NCI-H146 treated with DMSO at 0.1 percent for 48 hours (cell line): ENCODE results near the gene CORO1C.

Source experiments
- DNase-seq: peaks from one replicate; lab custom pipeline; 2025; ENCODE audit not compliant: unreplicated experiment; lab: John Stamatoyannopoulos, UW

Gene CORO1C

DNA sequence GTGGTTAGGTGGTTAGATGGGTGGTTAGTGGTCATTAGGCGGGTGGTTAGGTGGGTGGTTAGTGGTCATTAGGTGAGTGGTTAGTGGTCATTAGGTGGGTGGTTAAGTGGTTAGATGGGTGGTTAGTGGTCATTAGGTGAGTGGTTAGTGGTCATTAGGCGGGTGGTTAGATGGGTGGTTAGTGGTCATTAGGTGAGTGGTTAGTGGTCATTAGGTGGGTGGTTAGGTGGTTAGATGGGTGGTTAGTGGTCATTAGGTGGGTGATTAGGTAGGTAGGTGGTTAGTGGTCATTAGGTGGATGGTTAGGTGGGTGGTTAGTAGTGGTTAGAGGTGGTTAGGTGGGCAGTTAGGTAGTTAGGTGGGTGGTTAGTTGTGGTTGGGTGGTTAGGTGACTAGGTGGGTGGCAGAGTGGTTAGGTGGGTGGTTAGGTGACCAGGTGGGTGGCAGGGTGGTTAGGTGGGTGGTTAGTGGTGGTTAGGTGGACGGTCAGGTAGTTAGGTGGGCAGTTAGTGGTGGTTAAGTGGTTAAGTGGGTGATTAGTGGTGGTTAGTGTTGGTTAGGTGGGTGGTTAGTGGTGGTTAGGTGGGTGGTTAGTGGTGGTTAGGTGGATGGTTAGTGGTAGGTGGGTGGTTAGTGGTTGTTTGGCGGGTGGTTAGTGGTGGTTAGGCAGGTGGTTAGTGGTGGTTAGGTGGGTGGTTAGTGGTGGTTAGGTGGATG, 125.5 kb downstream of the CORO1C start:
- DNase-seq, result no peak

DNA sequence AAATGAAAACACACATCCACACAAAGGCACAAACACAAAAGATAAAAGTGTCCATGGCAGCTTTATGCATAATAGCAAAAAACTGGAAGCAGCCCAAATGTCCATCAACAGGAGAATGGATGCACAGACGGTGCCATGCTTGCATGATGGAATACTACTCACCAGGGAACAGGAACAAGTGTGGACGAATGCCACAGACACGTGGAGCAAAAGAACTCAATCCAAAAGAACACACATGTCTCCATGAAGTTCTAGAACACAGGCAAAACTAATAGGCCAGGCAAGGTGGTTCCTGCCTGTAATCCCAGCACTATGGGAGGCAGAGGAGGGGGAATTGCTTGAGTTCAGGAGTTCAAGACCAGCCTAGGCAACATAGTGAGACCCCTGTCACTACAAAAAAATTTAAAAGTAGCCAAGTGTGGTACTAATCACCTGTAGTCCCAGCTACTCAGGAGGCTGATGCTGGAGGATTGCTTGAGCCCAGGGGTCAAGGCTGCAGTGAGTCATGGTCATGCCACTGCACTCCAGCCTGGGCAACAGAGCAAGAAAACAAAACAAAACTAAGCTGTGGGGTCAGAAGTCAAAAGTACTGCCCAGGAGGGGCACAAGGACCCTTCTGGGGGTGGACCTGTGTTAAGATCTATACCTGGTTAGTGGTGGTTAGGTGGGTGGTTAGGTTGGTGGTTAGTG, 126.2 kb downstream of the CORO1C start:
- DNase-seq, result no peak

- no peak for DNase-seq
These were observed 126.9 kb downstream of the CORO1C start for GRCh38 chr12:108604208-108604941.

DNA sequence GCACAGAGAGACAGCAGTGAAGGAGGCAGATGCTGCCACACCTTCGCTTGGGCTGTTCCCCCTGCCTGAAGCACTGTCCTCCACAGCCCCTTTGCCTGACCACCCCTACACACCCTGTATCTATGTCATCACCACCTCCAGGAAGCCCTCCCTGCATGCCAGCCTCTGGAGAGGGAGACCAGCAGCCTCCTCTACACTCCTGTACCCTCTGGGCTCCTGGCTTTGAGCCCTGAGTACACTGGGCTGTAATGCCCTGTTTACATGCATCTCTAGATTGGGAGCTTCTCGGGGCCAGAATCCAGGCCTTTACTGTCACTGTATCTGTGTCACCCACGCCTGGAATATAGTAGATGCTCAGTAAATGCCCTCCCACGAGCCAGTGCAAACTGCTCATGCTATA, 127.6 kb downstream of the CORO1C start:
- no peak for DNase-seq

GRCh38 chr12:108602976-108603704, 128.2 kb downstream of the CORO1C start:
- no peak for DNase-seq

- no peak for DNase-seq
These were observed 129.1 kb downstream of the CORO1C start for GRCh38 chr12:108602209-108602705.

DNA sequence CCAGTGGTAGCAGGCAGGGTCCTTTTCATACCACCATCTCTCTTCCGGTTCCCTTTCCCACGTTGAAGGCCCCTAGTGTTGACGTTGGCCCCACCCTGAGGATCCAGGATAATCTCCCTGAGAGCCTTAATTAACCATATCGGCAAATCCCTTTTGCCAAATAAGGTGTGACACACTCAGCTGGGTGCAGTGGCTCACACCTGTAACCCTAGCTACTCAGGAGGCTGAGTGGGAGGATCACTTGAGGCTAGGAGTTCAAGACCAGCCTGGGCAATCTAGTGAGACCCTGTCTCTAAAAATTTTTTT, 130.7 kb downstream of the CORO1C start:
- no peak for DNase-seq

GRCh38 chr12:108599948-108600701, 131.2 kb downstream of the CORO1C start:
- DNase-seq, result no peak

DNA sequence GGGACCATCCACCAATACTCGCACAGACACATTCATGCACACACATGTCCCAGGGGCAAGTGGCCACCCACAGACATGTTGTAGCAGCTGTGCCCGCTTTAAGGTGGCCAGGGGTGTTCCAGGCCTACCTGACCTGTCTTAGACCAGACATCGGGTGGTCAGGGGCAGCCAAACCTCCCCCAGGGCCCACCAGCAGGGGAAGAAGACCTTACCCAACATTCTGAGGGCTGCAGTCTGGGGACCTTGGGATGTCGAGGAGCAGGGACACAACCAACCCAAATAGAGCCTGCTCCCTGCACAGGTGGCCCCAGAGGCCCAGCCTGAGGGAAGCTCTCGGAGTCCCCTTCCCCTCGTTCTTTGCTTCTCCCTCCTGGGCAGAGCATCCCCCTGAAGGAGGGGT, 131.8 kb downstream of the CORO1C start:
- no peak for DNase-seq

GRCh38 chr12:108598553-108599250, 132.6 kb downstream of the CORO1C start:
- no peak for DNase-seq

DNA sequence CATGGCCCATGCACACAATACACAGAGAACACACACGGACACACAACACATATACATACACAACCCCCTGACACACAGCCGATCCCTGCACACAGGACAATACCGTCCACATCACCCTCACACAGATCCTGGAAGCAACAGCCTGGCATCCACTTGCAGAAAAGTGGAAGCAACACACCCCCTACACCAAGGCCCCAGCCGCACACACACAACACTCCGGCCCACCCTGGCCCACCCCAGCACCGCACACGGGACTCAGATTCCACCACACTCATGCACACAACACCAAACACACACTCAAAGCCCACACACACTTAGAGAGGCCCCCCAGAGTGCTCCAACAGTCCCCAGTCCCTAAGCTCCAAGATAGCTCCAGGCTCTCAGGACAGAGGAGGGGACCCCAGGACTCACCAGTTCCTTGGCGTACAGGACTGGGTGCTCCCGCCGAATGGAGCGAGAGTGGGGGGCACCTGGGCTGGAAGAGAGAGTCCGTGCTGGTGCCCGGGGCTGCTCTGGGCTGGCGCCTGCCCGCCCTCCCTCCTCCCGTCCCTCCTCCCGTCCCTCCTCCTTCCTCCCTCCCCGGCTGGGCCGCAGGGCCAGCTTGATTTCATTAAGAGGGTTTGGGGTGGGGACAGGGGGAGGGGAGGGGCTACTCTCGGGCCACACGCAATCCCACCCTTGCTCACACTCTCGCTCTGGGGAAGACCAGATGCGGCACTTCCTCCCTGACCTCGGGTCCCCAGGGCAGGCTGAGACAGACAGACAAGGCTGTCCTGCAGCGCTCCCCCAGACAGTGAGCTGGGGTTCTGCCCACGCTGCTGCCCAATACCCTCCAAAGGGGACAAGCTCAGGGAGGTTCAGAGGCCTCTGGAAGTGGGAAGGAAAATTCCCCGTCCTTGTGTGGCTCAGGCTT, 133.5 kb downstream of the CORO1C start, which contains the start of gene TMEM119:
TMEM119 (minus strand) TSS at position 526 of the 913 bp plus-strand sequence. CDS start 5,701 bp downstream, outside the sequence.
- no peak for DNase-seq

DNA sequence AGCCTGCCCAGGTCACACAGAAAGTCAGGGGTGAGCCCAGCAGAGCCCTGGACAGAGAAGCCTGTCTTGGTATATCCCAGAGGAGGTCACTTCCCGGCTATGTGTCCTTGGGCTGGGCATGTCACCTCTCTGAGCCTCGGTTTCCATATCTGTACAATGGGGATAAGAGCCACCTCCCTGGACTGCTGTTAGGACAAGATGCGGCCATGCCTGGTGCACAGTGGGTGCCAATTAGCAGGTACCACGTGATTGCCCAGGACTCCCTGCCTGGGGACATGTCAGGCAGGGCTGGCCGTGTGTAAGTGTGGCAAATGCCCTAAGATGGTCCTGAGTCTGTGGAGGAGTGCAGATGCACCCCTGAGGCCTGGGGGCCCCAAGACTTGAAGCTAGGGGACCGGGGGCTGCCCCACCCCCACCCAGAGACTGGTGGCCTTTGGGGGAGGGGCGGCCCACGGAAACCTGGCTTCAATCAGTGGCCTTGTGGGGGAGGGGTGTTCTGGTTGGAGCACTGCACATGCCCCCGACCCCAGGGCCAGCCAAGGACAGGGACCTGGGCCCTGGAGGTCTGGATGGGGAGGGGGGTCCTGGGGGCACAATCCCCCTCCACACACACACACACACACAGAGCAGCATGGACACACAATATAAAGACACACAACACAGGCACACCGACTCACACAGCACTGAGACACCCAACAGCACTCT, 134.3 kb downstream of the CORO1C start:
- no peak for DNase-seq

DNA sequence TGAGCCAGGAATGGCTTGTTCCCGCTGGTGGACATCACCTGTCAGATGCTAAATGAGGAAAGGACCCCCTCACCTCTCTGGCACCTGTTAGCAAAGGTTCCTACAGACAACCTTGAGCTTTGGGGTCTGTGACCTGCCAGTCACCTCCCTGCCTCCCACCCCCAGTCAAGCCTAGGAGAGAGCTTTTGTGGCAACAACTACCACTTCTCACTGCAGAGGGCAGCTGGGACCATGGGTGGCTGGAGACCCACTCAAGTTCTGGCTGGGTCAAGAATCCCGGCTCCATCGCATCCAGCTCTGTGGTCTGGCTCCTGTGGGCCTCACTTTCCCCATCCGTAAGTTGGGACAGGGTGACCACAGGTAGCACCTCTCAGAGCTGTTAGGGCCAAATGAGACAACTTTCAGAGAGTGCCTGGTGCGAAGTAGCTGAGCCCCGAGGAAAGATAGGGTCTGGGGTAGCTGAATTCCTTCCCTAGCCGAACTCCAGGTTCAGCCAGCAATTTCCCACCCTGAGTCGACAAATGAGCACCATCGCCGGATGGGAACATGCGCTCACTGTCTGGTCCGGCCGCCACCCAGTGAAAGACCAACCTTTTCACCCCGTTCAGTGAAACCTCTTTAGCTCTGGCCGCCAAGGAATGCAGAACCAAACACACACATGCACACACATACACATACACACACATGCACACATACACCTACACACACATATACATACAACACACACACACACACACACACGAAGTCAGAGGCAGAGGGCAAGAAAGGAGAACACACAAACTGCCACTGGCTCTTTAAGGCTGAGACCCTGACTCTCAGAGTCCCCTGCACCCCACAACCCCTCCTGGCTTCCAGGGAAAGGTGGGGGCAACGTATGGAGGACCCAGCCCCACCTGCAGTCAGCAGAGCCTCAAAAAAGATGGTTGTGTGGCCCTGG, 135.3 kb downstream of the CORO1C start:
- no peak for DNase-seq
